Colonic mucosa (tissue), 4 donors: ENCODE results near the gene BMX. TPM values are rescaled to one million over a fixed set of nuclear protein-coding genes. Genes with fewer than 3 reads are reported as not detected.

Experiments
- DNase-seq: peaks from one replicate; pipeline ENCODE4 v3.0.0-alpha.2; 2020
- H3K27ac ChIP-seq: fragments of 200-600 bp; one replicate; pipeline ENCODE4 v1.8.0; 2021
- H3K27me3 ChIP-seq: fragments of 200-600 bp; one replicate; pipeline ENCODE4 v1.8.0; 2021
- H3K36me3 ChIP-seq: fragments of 200-600 bp; one replicate; pipeline ENCODE4 v1.8.0; 2021
- H3K4me1 ChIP-seq: fragments of 200-600 bp; one replicate; pipeline ENCODE4 v1.8.0; 2021; ENCODE audit warnings: mild to moderate bottlenecking
- H3K4me3 ChIP-seq: fragments of 200-600 bp; one replicate; pipeline ENCODE4 v1.8.0; 2021
- H3K9ac ChIP-seq, 2 donors: one replicate each; pipeline ENCODE4 v1.7.0; 2013; ENCODE audit warnings: control low read depth in 2 of 2, low read depth in 2 of 2, low read length in 2 of 2
- H3K9me3 ChIP-seq: fragments of 200-600 bp; one replicate; pipeline ENCODE4 v1.8.0; 2021
- CTCF ChIP-seq: fragments of 200-600 bp; IDR thresholded peaks from one replicate; pipeline ENCODE4 v1.8.0; 2022; ENCODE audit warnings: antibody characterized with exemption, mild to moderate bottlenecking
- intact Hi-C: fragments of 100-400 bp; cut with DNase I; formaldehyde crosslinking; loops from one replicate; pipeline ENCODE4 v1.14.1; 2022
- total RNA-seq, 2 donors: library from RNA; stranded (reverse); fragmentation: NEBNext Ultra II Directional in 1 of 2; extraction: Animal tissue kit (Norgen Biotek cat#: 25700) in 1 of 2; gene quantifications; one replicate each; pipeline ENCODE4 v1.2.1, GENCODE V29; 2021
- donor health status: healthy.
- donor health status: DM: no; HTN: no; CAD: no.
- donor health status: DM: no; HTN: no; CAD: no.

BMX gene
- total RNA-seq, 2 donors from 2014 or later: 1.4 to 1.8 TPM

GRCh38 chrX:15566244-15566643, 65.6 kb downstream of the BMX start:
- H3K4me3 ChIP-seq: no peak overlapping the region
- intact Hi-C loops: loop anchor here (10.0 kb wide), 1 partner anchor 221 kb away; no protein-coding TSS in a partner anchor
- DNase-seq: no peak
- H3K9ac ChIP-seq: no peak overlapping the region
- H3K27ac ChIP-seq: no peak overlapping the region
- H3K4me1 ChIP-seq: no peaks in the 10 kb centered on the region
- H3K9me3 ChIP-seq: no peaks in the 10 kb centered on the region
- no peaks in the 10 kb centered on the region for H3K27me3 ChIP-seq
- H3K36me3 ChIP-seq: no peaks in the 10 kb centered on the region
- TF ChIP-seq CTCF: no peak

GRCh38 chrX:15567267-15567666, 66.7 kb downstream of the BMX start:
- intact Hi-C loops: loop anchor here (10.0 kb wide), 1 partner anchor 222 kb away; no protein-coding TSS in a partner anchor
- TF ChIP-seq CTCF: no peak
- H3K36me3 ChIP-seq: no peaks in the 10 kb centered on the region
- no peaks in the 10 kb centered on the region for H3K4me1 ChIP-seq
- no peak for DNase-seq
- no peak overlapping the region for H3K9ac ChIP-seq
- no peaks in the 10 kb centered on the region for H3K9me3 ChIP-seq
- H3K4me3 ChIP-seq: no peak overlapping the region
- H3K27ac ChIP-seq: no peak overlapping the region
- no peaks in the 10 kb centered on the region for H3K27me3 ChIP-seq

- H3K4me3 ChIP-seq: no peak overlapping the region
- TF ChIP-seq CTCF: no peak
- H3K9me3 ChIP-seq: no peaks in the 10 kb centered on the region
- H3K4me1 ChIP-seq: no peaks in the 10 kb centered on the region
- intact Hi-C loops: loop anchor here (10.0 kb wide), 1 partner anchor 223 kb away; no protein-coding TSS in a partner anchor
- no peaks in the 10 kb centered on the region for H3K27me3 ChIP-seq
- DNase-seq: no peak
- H3K9ac ChIP-seq: no peak overlapping the region
- no peaks in the 10 kb centered on the region for H3K36me3 ChIP-seq
- no peak overlapping the region for H3K27ac ChIP-seq
These were observed 67.4 kb downstream of the BMX start for GRCh38 chrX:15567886-15568616.

GRCh38 chrX:15570145-15570544, 69.5 kb downstream of the BMX start:
- no peaks in the 10 kb centered on the region for H3K4me1 ChIP-seq
- no peak for DNase-seq
- no peaks in the 10 kb centered on the region for H3K9me3 ChIP-seq
- TF ChIP-seq CTCF: no peak
- intact Hi-C loops: no loop called here
- no peaks in the 10 kb centered on the region for H3K27me3 ChIP-seq
- no peak overlapping the region for H3K4me3 ChIP-seq
- H3K27ac ChIP-seq: no peak overlapping the region
- no peak overlapping the region for H3K9ac ChIP-seq
- no peaks in the 10 kb centered on the region for H3K36me3 ChIP-seq

GRCh38 chrX:15574017-15574416, 73.4 kb downstream of the BMX start:
- Histone ChIP-seq H3K4me3 (no peak overlapping the region), H3K27ac (no peak overlapping the region), H3K9ac (no peak overlapping the region), H3K27me3 (no peaks in the 10 kb centered on the region), H3K36me3 (no peaks in the 10 kb centered on the region), H3K4me1 (no peaks in the 10 kb centered on the region), H3K9me3 (no peaks in the 10 kb centered on the region)
- no peak for TF ChIP-seq CTCF
- no peak for DNase-seq
- intact Hi-C loops: no loop called here
